Erythroblast (primary cell): Measurements from ENCODE around the gene FZD1.
A peak's percentile ranks its signal among the peaks of the same experiment; 100 is the strongest.

ENCODE experiments used
- DNase-seq, 2 experiments: peaks; one replicate each; lab custom pipeline; 2025; lab: John Stamatoyannopoulos, UW
- GATA1 ChIP-seq: IDR thresholded peaks from 2 replicates; pipeline ENCODE4 v1.6.1; 2011; ENCODE audit warnings: low read depth, mild to moderate bottlenecking, control low read depth, low read length, moderate library complexity
- POLR2A ChIP-seq: IDR thresholded peaks from 2 replicates; pipeline ENCODE4 v1.6.1; 2011; ENCODE audit warnings: mild to moderate bottlenecking, low read length

FZD1 gene

GRCh38 chr7:91243591-91244301, 20.5 kb upstream of the FZD1 start:
- DNase-seq: no peak
- TF ChIP-seq GATA1 (no peak), POLR2A (no peak)

- TF ChIP-seq GATA1 (no peak), POLR2A (no peak)
- DNase-seq: no peak
These were observed 16.7 kb upstream of the FZD1 start for GRCh38 chr7:91247500-91247899.

- TF ChIP-seq POLR2A (no peak), GATA1 (no peak)
- DNase-seq: no peak
These were observed 15.2 kb upstream of the FZD1 start for GRCh38 chr7:91248996-91249395.

- DNase-seq: no peak
- no peak for TF ChIP-seq GATA1
- TF ChIP-seq POLR2A: no peak
These were observed 14.6 kb upstream of the FZD1 start for GRCh38 chr7:91249506-91250233.

GRCh38 chr7:91250706-91251105, 13.5 kb upstream of the FZD1 start:
- no peak for DNase-seq
- TF ChIP-seq POLR2A (no peak), GATA1 (no peak)

GRCh38 chr7:91251877-91252276, 12.4 kb upstream of the FZD1 start:
- no peak for TF ChIP-seq GATA1
- TF ChIP-seq POLR2A: no peak
- DNase-seq: no peak

GRCh38 chr7:91263384-91264045, 718 bp upstream of the FZD1 start:
- peak; percentile 45 to 57 for DNase-seq

GRCh38 chr7:91264924-91265681, 870 bp downstream of the FZD1 start:
- TF ChIP-seq POLR2A (no peak), GATA1 (no peak)
- peak; percentile 57 to 62 for DNase-seq

More at GRCh38 chr7:91263384-91264045, 718 bp upstream of the FZD1 start:
- TF ChIP-seq POLR2A (no peak), GATA1 (no peak)

GRCh38 chr7:91265693-91266066, 1.4 kb downstream of the FZD1 start:
- peak in 1 of 2 experiments; percentile 23 for DNase-seq
- TF ChIP-seq GATA1: no peak
- TF ChIP-seq POLR2A: no peak

- TF ChIP-seq GATA1 (no peak), POLR2A (no peak)
- peak in 1 of 2 experiments; percentile 20 for DNase-seq
These were observed 1.9 kb downstream of the FZD1 start for GRCh38 chr7:91266067-91266688.

GRCh38 chr7:91266689-91267090, 2.5 kb downstream of the FZD1 start:
- no peak for DNase-seq
- no peak for TF ChIP-seq POLR2A
- no peak for TF ChIP-seq GATA1

GRCh38 chr7:91267171-91267955, 3.1 kb downstream of the FZD1 start:
- TF ChIP-seq POLR2A (no peak), GATA1 (no peak)
- no peak for DNase-seq
